GM12873 (cell line): ENCODE measurements around the gene PFN3.

ENCODE experiments used
- TF ChIP-seq, protein P1 (sequence below): IDR thresholded peaks from 2 replicates; pipeline ENCODE4 v1.5.1; 2012; ENCODE audit warnings: low read depth, mild to moderate bottlenecking, moderate library complexity, low read length, control low read depth; ENCODE audit not compliant: insufficient read depth; ENCODE audit errors: missing control alignments

Gene PFN3

DNA sequence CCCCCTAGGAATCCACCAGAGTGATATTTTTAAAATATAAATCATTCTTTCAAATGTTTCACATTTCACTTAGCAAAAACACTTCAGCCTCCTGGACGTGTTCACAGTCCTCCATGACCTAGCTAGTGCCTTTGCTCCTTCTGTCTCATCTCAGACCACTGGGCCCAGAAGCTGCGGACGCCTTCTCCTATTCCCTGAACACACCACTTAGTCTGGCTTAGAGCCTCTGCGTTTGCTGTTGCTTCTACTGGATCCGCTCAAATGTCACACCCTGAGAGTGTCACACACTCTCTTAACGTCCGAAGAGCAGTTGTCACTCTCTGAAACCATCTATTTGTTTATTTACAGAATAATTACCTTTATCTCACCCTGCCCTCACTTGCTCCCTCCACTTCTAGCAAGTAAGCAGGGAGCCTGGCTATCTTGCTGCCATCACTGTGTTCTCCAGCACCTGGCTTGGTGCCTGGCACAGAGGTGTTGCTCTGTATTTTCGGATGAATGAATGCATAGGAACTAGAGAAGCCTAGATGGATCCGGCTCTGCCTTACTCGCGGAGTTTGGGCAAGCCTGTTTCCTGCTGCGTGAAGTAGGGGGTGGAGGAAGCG lies 24.8 kb upstream of the PFN3 start:
- TF ChIP-seq, protein P1, sequence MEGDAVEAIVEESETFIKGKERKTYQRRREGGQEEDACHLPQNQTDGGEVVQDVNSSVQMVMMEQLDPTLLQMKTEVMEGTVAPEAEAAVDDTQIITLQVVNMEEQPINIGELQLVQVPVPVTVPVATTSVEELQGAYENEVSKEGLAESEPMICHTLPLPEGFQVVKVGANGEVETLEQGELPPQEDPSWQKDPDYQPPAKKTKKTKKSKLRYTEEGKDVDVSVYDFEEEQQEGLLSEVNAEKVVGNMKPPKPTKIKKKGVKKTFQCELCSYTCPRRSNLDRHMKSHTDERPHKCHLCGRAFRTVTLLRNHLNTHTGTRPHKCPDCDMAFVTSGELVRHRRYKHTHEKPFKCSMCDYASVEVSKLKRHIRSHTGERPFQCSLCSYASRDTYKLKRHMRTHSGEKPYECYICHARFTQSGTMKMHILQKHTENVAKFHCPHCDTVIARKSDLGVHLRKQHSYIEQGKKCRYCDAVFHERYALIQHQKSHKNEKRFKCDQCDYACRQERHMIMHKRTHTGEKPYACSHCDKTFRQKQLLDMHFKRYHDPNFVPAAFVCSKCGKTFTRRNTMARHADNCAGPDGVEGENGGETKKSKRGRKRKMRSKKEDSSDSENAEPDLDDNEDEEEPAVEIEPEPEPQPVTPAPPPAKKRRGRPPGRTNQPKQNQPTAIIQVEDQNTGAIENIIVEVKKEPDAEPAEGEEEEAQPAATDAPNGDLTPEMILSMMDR = no peak

DNA sequence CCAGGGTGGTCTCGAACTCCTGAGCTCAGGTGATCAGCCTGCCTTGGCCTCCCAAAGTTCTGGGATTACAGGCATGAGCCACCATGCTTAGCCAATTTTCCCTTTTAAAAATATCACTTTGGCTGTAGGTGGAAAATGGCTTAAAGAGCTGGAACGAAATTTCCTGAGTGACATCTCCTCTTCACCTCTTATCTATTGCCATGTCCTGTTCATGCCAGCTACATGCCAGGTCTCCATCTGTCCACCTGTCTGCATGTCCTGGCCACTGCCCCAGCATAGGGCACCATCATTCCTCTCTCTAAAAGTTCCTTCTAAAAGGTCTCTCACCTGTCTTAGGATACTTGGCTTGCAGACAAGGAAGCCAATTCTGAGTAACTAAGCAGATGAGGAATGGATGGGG lies 23.2 kb upstream of the PFN3 start:
- TF ChIP-seq, protein P1 = no peak

DNA sequence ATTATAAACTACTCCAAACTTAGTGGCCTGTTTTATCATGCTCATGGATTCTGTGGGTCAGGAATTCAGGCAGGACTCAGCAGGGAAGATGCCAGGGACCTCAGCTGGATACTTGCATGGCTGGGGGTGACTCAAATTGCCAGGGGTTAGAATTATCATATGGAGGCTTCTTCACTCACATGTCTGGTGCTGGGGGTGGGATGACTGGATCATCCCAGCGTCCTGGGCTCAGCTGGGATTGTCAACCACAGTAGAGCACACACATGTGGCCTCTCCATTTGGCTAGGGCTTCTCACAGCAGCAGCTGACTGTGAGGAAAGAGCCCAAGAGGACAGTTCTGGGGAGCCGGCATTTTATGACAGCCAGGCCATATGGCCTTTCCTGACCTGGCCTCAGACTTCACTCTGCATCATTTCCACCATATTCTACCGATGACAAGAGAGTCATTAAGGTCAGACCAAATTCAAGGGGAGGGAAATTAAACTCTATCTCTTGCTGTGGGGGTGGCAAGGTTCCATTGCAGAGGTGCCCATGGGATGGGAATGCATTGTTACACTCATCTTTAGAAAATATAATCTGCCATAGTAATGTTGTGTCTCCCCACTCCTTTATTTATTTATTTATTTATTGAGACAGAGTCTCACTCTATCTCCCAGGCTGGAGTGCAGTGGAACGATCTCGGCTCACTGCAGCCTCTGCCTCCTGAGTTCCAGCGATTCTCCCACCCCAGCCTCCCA lies 20.8 kb upstream of the PFN3 start:
- TF ChIP-seq, protein P1 = no peak

DNA sequence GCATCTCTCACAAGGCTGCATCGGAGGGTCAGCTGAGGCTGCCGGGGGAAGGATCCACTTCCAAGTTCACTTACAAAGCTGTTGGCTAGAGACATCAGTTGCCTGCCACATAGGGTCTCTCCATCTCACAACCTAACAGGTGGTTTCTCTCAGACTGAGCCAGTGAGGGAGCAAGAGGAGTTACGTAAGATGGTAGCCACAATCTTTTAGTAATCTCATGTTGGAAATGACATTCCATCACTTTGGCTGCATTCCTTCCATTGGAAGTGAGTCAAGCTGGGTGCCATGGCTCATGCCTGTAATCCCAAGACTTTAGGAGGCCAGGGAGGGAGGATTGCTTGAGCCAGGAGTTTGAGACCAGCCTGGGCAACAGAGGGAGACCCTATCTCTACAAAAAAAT lies 18.6 kb upstream of the PFN3 start:
- TF ChIP-seq, protein P1 = no peak

DNA sequence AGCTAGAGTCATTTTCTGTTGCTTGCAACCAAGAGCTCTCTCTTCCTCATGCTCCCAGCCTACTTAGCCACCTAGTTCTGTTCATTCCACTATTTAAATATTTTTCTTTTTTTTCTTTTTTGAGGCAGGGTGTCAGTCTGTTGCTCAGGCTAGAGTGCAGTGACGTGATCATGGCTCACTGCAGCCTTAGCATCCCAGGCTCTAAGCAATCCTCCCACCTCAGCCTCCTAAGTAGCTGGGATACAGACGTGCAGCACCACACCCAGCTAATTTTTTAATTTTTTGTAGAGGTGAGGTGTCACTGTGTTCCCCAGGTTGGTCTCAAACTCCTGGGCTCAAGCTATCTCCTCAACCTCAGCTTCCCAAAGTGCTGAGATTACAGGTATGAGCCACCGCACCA lies 14.0 kb upstream of the PFN3 start:
- TF ChIP-seq, protein P1 = no peak

DNA sequence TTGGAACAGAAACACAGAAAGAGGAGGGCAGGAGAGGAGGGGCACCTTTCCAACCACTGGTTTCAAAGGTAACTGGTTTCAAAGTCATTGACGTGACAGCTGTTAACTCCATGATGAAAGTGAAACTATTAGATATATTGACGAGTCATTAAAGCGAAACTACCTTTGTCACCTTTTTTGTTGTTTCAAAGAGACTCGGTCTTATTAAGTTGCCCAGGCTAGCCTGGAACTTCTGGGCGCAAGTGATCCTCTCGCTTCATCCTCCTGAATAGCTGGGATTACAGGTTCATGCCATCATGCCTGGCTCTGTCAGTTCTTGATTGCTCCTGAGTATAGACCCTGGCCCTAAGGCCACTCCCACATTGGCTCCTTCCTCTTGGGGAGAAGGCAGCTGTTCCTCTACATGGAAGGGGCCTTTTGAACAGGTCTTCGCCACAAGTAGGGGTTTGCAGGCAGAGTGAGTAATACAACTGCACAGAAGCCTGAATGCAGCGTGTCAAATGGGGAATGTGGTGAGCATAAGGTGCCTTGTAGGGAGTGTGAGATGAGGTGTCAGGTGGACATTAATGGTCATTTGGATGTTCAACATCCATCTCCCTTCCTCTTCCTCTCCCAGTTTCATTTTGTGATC lies 12.3 kb upstream of the PFN3 start:
- TF ChIP-seq, protein P1 = no peak

DNA sequence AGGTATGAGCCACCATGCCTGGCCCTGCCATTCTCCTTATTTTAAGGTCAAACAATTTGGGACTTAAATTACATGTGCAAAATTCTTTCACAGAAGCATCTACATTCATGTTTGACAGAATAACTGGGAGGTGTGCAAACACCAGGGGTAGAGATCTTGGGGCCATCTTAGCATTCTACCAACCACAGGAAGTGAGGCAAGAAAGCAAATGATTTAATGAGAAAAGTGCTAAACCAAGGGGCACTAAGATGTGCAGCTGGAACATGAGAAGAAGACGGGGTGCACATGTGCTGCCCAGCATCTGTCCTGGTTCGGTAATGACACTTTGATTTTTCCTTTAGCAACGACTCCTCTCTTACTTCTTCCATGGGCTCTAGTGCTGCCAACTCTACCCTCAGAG lies 10.1 kb upstream of the PFN3 start:
- TF ChIP-seq, protein P1 = no peak
